ENCODE results near the gene TRIM62.

GRCh38 chr1:33117440-33118085 lies 64.3 kb downstream of the TRIM62 start:
- TF ChIP-seq, protein P1, sequence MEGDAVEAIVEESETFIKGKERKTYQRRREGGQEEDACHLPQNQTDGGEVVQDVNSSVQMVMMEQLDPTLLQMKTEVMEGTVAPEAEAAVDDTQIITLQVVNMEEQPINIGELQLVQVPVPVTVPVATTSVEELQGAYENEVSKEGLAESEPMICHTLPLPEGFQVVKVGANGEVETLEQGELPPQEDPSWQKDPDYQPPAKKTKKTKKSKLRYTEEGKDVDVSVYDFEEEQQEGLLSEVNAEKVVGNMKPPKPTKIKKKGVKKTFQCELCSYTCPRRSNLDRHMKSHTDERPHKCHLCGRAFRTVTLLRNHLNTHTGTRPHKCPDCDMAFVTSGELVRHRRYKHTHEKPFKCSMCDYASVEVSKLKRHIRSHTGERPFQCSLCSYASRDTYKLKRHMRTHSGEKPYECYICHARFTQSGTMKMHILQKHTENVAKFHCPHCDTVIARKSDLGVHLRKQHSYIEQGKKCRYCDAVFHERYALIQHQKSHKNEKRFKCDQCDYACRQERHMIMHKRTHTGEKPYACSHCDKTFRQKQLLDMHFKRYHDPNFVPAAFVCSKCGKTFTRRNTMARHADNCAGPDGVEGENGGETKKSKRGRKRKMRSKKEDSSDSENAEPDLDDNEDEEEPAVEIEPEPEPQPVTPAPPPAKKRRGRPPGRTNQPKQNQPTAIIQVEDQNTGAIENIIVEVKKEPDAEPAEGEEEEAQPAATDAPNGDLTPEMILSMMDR (IDR thresholded peaks at IDR 0.05; ENCODE audit: poor library complexity), result no peak
- TF ChIP-seq EZH2phosphoT487 (IDR thresholded peaks at IDR 0.05; ENCODE audit: low read depth, severe bottlenecking, unreplicated experiment), result no peak

Measured in hepatocyte (in vitro differentiated cells).